HL-60 (cell line): ENCODE data around the gene VTA1.
"Not testable (repeated sequence)": the region's sequence is repeated elsewhere in the genome, so short reads cannot be mapped to it uniquely, and the experiment has no call there.

Experiments used
- DNase-seq, 2 experiments: peaks; one replicate each; pipeline ENCODE4 v3.0.0-alpha.2; 2010 to 2020; ENCODE audit warnings: low read depth in 1 of 2, low spot score in 1 of 2
- H3K27ac ChIP-seq: fragments of 250-450 bp; sonication (Bioruptor Pico); replicated peaks from 2 replicates; pipeline ENCODE4 v1.5.1; 2020; ENCODE audit warnings: mild to moderate bottlenecking, moderate library complexity
- H3K27me3 ChIP-seq: fragments of 250-450 bp; sonication (Bioruptor Pico); 2 replicates; pipeline ENCODE4 v1.5.1; 2021; ENCODE audit warnings: mild to moderate bottlenecking, moderate library complexity; ENCODE audit not compliant: insufficient read depth, poor library complexity, severe bottlenecking
- H3K4me3 ChIP-seq: replicated peaks from 2 replicates; pipeline ENCODE4 v1.5.1; 2011; ENCODE audit warnings: mild to moderate bottlenecking, control low read depth, low read length; ENCODE audit not compliant: insufficient read depth
- GABPA ChIP-seq: IDR thresholded peaks from 2 replicates; pipeline ENCODE4 v1.6.1; 2012; ENCODE audit warnings: low read depth
- POLR2AphosphoS5 ChIP-seq: IDR thresholded peaks from 2 replicates; pipeline ENCODE4 v1.6.1; 2012; ENCODE audit warnings: low read depth
- SPI1 ChIP-seq: IDR thresholded peaks from 2 replicates; pipeline ENCODE4 v1.6.1; 2012; ENCODE audit warnings: low read depth, mild to moderate bottlenecking, borderline replicate concordance
- TF ChIP-seq, protein P1 (sequence below): IDR thresholded peaks from 2 replicates; pipeline ENCODE4 v1.6.1; 2012; ENCODE audit warnings: low read depth; ENCODE audit not compliant: insufficient replicate concordance
- TF ChIP-seq, protein P2 (sequence below): IDR thresholded peaks from one replicate; pipeline ENCODE4 v1.5.1; 2011; ENCODE audit warnings: low read length, control low read depth, inconsistent platforms; ENCODE audit not compliant: insufficient read depth

The VTA1 gene

DNA sequence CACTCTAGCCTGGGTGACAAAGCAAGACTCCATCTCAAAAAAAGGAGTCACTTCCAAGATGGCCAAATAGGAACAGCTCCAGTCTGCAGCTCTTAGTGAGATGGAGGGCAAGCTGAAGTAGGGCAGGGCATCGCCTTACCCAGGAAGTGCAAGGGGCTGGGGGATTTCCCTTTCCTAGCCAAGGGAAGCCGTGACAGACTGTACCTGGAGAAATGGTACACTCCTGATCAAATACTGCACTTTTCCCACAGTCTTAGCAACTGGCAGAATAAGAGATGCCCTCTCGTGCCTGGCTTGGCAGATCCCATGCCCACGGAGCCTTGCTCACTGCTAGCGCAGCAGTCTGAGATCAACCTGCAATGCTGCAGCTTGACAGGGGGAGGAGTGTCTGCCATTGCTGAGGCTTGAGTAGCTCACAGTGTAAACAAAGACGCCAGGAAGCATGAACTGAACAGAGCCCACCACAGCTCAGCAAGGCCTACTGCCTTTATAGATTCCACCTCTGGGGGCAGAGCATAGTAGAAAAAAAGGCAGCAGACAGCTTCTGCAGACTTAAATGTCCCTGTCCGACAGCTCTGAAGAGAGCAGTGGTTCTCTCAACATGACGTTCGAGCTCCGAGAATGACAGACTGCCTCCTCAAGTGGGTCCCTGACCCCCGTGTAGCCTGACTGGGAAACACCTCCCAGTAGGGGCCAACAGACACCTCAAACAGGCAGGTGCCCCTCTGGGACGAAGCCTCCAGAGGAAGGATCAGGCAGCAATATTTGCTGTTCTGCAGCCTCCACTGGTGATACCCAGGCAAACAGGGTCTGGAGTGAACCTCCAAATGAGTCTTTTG lies 85.4 kb downstream of the VTA1 start:
- DNase-seq, H3K27me3 ChIP-seq, H3K27ac ChIP-seq, H3K4me3 ChIP-seq: not testable (repeated sequence)

- Histone ChIP-seq H3K4me3 (no peak overlapping the region), H3K27me3 (no peaks in the 10 kb centered on the region), H3K27ac (no peak overlapping the region)
- TF ChIP-seq SPI1, result no peak
- TF ChIP-seq, protein P1, sequence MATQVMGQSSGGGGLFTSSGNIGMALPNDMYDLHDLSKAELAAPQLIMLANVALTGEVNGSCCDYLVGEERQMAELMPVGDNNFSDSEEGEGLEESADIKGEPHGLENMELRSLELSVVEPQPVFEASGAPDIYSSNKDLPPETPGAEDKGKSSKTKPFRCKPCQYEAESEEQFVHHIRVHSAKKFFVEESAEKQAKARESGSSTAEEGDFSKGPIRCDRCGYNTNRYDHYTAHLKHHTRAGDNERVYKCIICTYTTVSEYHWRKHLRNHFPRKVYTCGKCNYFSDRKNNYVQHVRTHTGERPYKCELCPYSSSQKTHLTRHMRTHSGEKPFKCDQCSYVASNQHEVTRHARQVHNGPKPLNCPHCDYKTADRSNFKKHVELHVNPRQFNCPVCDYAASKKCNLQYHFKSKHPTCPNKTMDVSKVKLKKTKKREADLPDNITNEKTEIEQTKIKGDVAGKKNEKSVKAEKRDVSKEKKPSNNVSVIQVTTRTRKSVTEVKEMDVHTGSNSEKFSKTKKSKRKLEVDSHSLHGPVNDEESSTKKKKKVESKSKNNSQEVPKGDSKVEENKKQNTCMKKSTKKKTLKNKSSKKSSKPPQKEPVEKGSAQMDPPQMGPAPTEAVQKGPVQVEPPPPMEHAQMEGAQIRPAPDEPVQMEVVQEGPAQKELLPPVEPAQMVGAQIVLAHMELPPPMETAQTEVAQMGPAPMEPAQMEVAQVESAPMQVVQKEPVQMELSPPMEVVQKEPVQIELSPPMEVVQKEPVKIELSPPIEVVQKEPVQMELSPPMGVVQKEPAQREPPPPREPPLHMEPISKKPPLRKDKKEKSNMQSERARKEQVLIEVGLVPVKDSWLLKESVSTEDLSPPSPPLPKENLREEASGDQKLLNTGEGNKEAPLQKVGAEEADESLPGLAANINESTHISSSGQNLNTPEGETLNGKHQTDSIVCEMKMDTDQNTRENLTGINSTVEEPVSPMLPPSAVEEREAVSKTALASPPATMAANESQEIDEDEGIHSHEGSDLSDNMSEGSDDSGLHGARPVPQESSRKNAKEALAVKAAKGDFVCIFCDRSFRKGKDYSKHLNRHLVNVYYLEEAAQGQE, result no peak
- no peak for TF ChIP-seq POLR2AphosphoS5
- no peak for TF ChIP-seq GABPA
- TF ChIP-seq, protein P2, sequence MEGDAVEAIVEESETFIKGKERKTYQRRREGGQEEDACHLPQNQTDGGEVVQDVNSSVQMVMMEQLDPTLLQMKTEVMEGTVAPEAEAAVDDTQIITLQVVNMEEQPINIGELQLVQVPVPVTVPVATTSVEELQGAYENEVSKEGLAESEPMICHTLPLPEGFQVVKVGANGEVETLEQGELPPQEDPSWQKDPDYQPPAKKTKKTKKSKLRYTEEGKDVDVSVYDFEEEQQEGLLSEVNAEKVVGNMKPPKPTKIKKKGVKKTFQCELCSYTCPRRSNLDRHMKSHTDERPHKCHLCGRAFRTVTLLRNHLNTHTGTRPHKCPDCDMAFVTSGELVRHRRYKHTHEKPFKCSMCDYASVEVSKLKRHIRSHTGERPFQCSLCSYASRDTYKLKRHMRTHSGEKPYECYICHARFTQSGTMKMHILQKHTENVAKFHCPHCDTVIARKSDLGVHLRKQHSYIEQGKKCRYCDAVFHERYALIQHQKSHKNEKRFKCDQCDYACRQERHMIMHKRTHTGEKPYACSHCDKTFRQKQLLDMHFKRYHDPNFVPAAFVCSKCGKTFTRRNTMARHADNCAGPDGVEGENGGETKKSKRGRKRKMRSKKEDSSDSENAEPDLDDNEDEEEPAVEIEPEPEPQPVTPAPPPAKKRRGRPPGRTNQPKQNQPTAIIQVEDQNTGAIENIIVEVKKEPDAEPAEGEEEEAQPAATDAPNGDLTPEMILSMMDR, result no peak
- no peak for DNase-seq
Measured at GRCh38 chr6:142233945-142234682, 87.1 kb downstream of the VTA1 start.

GRCh38 chr6:142235272-142235671 lies 88.2 kb downstream of the VTA1 start:
- TF ChIP-seq SPI1 (no peak), GABPA (no peak), POLR2AphosphoS5 (no peak)
- TF ChIP-seq, protein P1, result no peak
- TF ChIP-seq, protein P2, result no peak
- H3K27ac ChIP-seq, result no peak overlapping the region
- DNase-seq, result no peak
- no peak overlapping the region for H3K4me3 ChIP-seq
- H3K27me3 ChIP-seq, result no peaks in the 10 kb centered on the region

DNA sequence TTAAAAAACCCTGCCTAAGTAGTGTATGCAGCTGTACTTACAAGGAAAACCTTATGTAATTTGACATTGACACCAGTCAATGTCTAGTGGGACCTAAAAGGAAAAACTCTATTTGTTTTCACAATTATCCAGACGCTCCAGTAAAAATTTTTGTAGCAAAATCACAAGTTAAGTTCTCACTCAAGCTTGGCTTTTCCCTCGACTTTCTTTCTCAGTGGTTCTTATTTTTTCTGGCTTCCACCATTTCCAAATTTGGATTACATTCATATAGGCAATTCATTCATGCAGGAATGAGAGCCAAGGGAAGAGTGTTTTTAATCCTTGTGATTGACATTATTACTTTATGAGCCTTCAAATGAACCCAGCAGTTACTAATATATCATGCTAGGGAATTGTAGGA lies 88.7 kb downstream of the VTA1 start:
- Histone ChIP-seq H3K4me3 (no peak overlapping the region), H3K27ac (no peak overlapping the region), H3K27me3 (no peaks in the 10 kb centered on the region)
- no peak for DNase-seq
- TF ChIP-seq POLR2AphosphoS5, result no peak

DNA sequence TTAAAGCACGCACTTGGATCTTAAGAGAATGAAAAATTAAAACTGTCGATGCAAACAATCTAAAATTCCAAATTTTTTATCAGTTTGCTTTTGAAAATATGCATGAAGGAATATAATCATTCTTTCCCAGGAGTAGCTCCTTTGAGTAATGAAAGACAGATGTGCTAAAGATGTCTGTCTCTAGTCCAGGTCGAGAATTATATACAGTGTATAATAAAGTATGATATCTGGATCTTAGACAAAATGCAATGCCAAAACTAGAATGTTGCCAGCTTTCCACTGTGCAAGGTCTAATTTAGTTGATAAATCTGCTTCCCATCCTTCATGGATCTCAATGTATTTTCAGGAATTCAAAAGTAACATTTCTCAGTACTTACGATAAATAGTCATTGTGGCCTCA lies 89.6 kb downstream of the VTA1 start:
- Histone ChIP-seq H3K27ac (no peak overlapping the region), H3K27me3 (no peaks in the 10 kb centered on the region), H3K4me3 (no peak overlapping the region)
- TF ChIP-seq, protein P1, result no peak
- no peak for DNase-seq
